Liver (tissue), 9 donors: Measurements from ENCODE around the gene FRMD5. TPM values are rescaled to one million over a fixed set of nuclear protein-coding genes. Genes with fewer than 3 reads are reported as not detected.
"Not testable (repeated sequence)": the region's sequence is repeated elsewhere in the genome, so short reads cannot be mapped to it uniquely, and the experiment has no call there.

ENCODE experiments used
- DNase-seq: peaks from one replicate; pipeline ENCODE4 v3.0.0-alpha.2; 2017; ENCODE audit warnings: low spot score
- H3K27ac ChIP-seq, 2 donors: one replicate each; pipeline ENCODE4 v1.7.0; 2013; ENCODE audit warnings: inconsistent platforms in 2 of 2, low read length in 2 of 2, control low read depth in 1 of 2, low read depth in 1 of 2, mild to moderate bottlenecking in 1 of 2
- H3K27me3 ChIP-seq, 4 donors: one replicate each; pipeline versions ENCODE4 v1.6.1 to v1.7.0; 2013; ENCODE audit warnings: low read length in 3 of 4, inconsistent platforms in 1 of 4, mild to moderate bottlenecking in 1 of 4, moderate library complexity in 1 of 4; ENCODE audit not compliant: control insufficient read depth in 4 of 4, insufficient read depth in 4 of 4
- H3K36me3 ChIP-seq, 4 donors: one replicate each; pipeline versions ENCODE4 v1.6.1 to v1.7.0; 2013; ENCODE audit warnings: low read length in 3 of 4, mild to moderate bottlenecking in 3 of 4, low read depth in 1 of 4, moderate library complexity in 1 of 4; ENCODE audit not compliant: control insufficient read depth in 4 of 4, insufficient read depth in 3 of 4
- H3K4me1 ChIP-seq, 4 donors: one replicate each; pipeline versions ENCODE4 v1.6.1 to v1.7.0; 2013; ENCODE audit warnings: low read length in 3 of 4, mild to moderate bottlenecking in 3 of 4, moderate library complexity in 1 of 4; ENCODE audit not compliant: control insufficient read depth in 4 of 4, insufficient read depth in 4 of 4
- H3K4me3 ChIP-seq, 3 donors: one replicate each; pipeline versions ENCODE4 v1.6.1 to v1.7.0; 2013; ENCODE audit warnings: low read length in 3 of 3, control low read depth in 1 of 3, low read depth in 1 of 3, mild to moderate bottlenecking in 1 of 3
- H3K9ac ChIP-seq, 2 donors: one replicate each; pipeline ENCODE4 v1.7.0; 2013; ENCODE audit warnings: low read length in 2 of 2, mild to moderate bottlenecking in 2 of 2, moderate library complexity in 2 of 2, control low read depth in 1 of 2, low read depth in 1 of 2
- H3K9me3 ChIP-seq, 4 donors: one replicate each; pipeline versions ENCODE4 v1.6.1 to v1.7.0; 2013; ENCODE audit warnings: low read length in 3 of 4; ENCODE audit not compliant: control insufficient read depth in 4 of 4
- ATF3 ChIP-seq: IDR thresholded peaks from 2 replicates; pipeline ENCODE4 v1.6.1; 2016; ENCODE audit warnings: antibody characterized with exemption
- EGR1 ChIP-seq, 2 donors: IDR thresholded peaks; 2 replicates each; pipeline ENCODE4 v1.6.1; 2016 to 2018; ENCODE audit warnings: antibody characterized with exemption in 2 of 2, low read depth in 2 of 2
- FOXA1 ChIP-seq: IDR thresholded peaks from 2 replicates; pipeline ENCODE4 v1.6.1; 2016; ENCODE audit warnings: antibody characterized with exemption
- HNF4G ChIP-seq: IDR thresholded peaks from 2 replicates; pipeline ENCODE4 v1.6.1; 2016; ENCODE audit warnings: antibody characterized with exemption
- JUND ChIP-seq, 2 donors: IDR thresholded peaks; 2 replicates each; pipeline ENCODE4 v1.6.1; 2016; ENCODE audit warnings: antibody characterized with exemption in 2 of 2
- NR2F2 ChIP-seq: IDR thresholded peaks from 2 replicates; pipeline ENCODE4 v1.6.1; 2016; ENCODE audit warnings: antibody characterized with exemption
- RAD21 ChIP-seq, 2 donors: IDR thresholded peaks; 2 replicates each; pipeline ENCODE4 v1.6.1; 2016; ENCODE audit warnings: antibody characterized with exemption in 2 of 2, mild to moderate bottlenecking in 2 of 2
- REST ChIP-seq: IDR thresholded peaks from 2 replicates; pipeline ENCODE4 v1.6.1; 2016; ENCODE audit warnings: antibody characterized with exemption, mild to moderate bottlenecking
- SP1 ChIP-seq: IDR thresholded peaks from 2 replicates; pipeline ENCODE4 v1.6.1; 2018; ENCODE audit warnings: antibody characterized with exemption, mild to moderate bottlenecking
- TAF1 ChIP-seq: conservative IDR thresholded peaks from 2 replicates; pipeline ENCODE4 v1.6.1; 2016; ENCODE audit warnings: antibody characterized with exemption, mild to moderate bottlenecking
- ZBTB33 ChIP-seq: IDR thresholded peaks from 2 replicates; pipeline ENCODE4 v1.6.1; 2016; ENCODE audit warnings: antibody characterized with exemption
- WGBS: extraction: QIAGEN DNeasy Blood & Tissue Kit; methylation state at CpG from one replicate; pipeline ENCODE4 v1.1.7; 2013; 5-methylcytosine and 5-hydroxymethylcytosine counted together
- polyA plus RNA-seq, 2 donors: library from polyadenylated mRNA; stranded (reverse) in 1 of 2; unstranded in 1 of 2; fragments of 200-250 nt in 1 of 2; fragments of >200 nt in 1 of 2; fragmentation: Nextera tagmentation in 1 of 2; extraction: Ambion mirVana in 1 of 2; gene quantifications; one replicate each; pipeline versions ENCODE4 v1.2.1 to v1.2.3, GENCODE V29; 2013 to 2015
- total RNA-seq, 2 donors: library from RNA; depleted of rRNA; stranded (reverse); fragments of >200 nt; gene quantifications; one replicate each; pipeline ENCODE4 v1.2.3, GENCODE V29; 2014
- donor health status: healthy.
- donor health status: healthy.
- donor health status: healthy.
- donor health status: healthy.
- donor health status: healthy.

Gene FRMD5
- total and polyA plus RNA-seq, 4 donors = 0.01 to 0.25 TPM; not detected in 2

- 74% methylated on average over 2 of the region's 2 CpGs for WGBS
Measured at GRCh38 chr15:44034334-44034733, 160.7 kb downstream of the FRMD5 start.

GRCh38 chr15:44033894-44034293 lies 161.2 kb downstream of the FRMD5 start:
- H3K36me3 ChIP-seq = no peaks in the 10 kb centered on the region
- no peak for DNase-seq
- H3K9ac ChIP-seq = no peak overlapping the region
- no peak overlapping the region for H3K4me3 ChIP-seq
- H3K9me3 ChIP-seq = peaks cover 0 to 3% (median 0%) of the 10 kb centered on the region in 4 donors
- H3K27ac ChIP-seq = no peak overlapping the region
- H3K4me1 ChIP-seq = no peaks in the 10 kb centered on the region
- 77% methylated on average over 1 of the region's 1 CpG for WGBS
- no peak for TF ChIP-seq ATF3
- no peak for TF ChIP-seq EGR1 (IDR thresholded peaks at IDR 0.05; ENCODE audit: low read depth in 2 of 2)
- no peak for TF ChIP-seq ZBTB33
- TF ChIP-seq REST = no peak
- no peak for TF ChIP-seq JUND (IDR thresholded peaks at IDR 0.05)
- TF ChIP-seq RAD21 (IDR thresholded peaks at IDR 0.05) = no peak
- peaks cover 0 to 3% (median 0%) of the 10 kb centered on the region in 4 donors for H3K27me3 ChIP-seq

More at GRCh38 chr15:44034334-44034733, 160.7 kb downstream of the FRMD5 start:
- Histone ChIP-seq H3K9ac (no peak overlapping the region), H3K36me3 (no peaks in the 10 kb centered on the region), H3K27ac (no peak overlapping the region), H3K27me3 (peaks cover 0 to 4% (median 2%) of the 10 kb centered on the region in 4 donors), H3K9me3 (peaks cover 0 to 3% (median 0%) of the 10 kb centered on the region in 4 donors), H3K4me1 (no peaks in the 10 kb centered on the region), H3K4me3 (no peak overlapping the region)
- no peak for DNase-seq
- TF ChIP-seq NR2F2 (no peak), SP1 (no peak), EGR1 (IDR thresholded peaks at IDR 0.05; ENCODE audit: low read depth in 2 of 2) (no peak), HNF4G (no peak), FOXA1 (no peak), RAD21 (IDR thresholded peaks at IDR 0.05) (no peak), TAF1 (no peak), ATF3 (no peak)

GRCh38 chr15:44032820-44033219 lies 162.3 kb downstream of the FRMD5 start:
- H3K27ac ChIP-seq, DNase-seq, H3K4me3 ChIP-seq, H3K4me1 ChIP-seq, H3K27me3 ChIP-seq, H3K9me3 ChIP-seq, H3K36me3 ChIP-seq, H3K9ac ChIP-seq: not testable (repeated sequence)
